SU-DHL-6 (cell line): ENCODE data around the gene LETM1.

Experiments used
- H2AFZ ChIP-seq: fragments of 200-600 bp; sonication (generic); 2 replicates; pipeline ENCODE4 v1.6.1; 2014; ENCODE audit warnings: low read depth, mild to moderate bottlenecking, moderate library complexity, mixed read lengths, antibody characterized with exemption, low read length; ENCODE audit not compliant: severe bottlenecking
- H3F3A ChIP-seq: fragments of 200-600 bp; shearing (Covaris generic); 2 replicates; pipeline ENCODE4 v1.6.0; 2016; ENCODE audit warnings: antibody characterized with exemption, mild to moderate bottlenecking; ENCODE audit not compliant: insufficient read depth
- H3K27ac ChIP-seq: fragments of 200-600 bp; sonication (generic); 2 replicates; pipeline ENCODE4 v1.5.1; 2016; ENCODE audit warnings: low read depth, mild to moderate bottlenecking, low read length, moderate library complexity, mixed read lengths
- H3K27me3 ChIP-seq: fragments of 200-600 bp; sonication (generic), shearing (Covaris generic); 2 replicates; pipeline ENCODE4 v1.6.0; 2014; ENCODE audit warnings: mild to moderate bottlenecking, low read length
- H3K36me3 ChIP-seq: fragments of 200-600 bp; sonication (generic); 2 replicates; pipeline ENCODE4 v1.6.1; 2014; ENCODE audit warnings: mild to moderate bottlenecking, low read length, mixed read lengths
- H3K4me2 ChIP-seq: fragments of 300-600, 200-600 bp; shearing (Covaris generic), sonication (generic); 2 replicates; pipeline ENCODE4 v1.6.0; 2014; ENCODE audit warnings: low read length, low read depth, mild to moderate bottlenecking; ENCODE audit not compliant: poor library complexity, severe bottlenecking
- H3K4me3 ChIP-seq: fragments of 200-600 bp; sonication (generic); 2 replicates; pipeline ENCODE4 v1.5.1; 2014; ENCODE audit warnings: antibody characterized with exemption, low read length, mild to moderate bottlenecking, mixed read lengths; ENCODE audit not compliant: insufficient read depth, poor library complexity, severe bottlenecking
- H3K79me2 ChIP-seq: fragments of 200-600 bp; sonication (generic); 2 replicates; pipeline ENCODE4 v1.6.1; 2014; ENCODE audit warnings: mild to moderate bottlenecking, low read length, moderate library complexity; ENCODE audit not compliant: insufficient read depth
- H3K9ac ChIP-seq: fragments of 200-600 bp; sonication (generic); 2 replicates; pipeline ENCODE4 v1.7.0; 2014; ENCODE audit warnings: mild to moderate bottlenecking, low read length
- H3K9me2 ChIP-seq: fragments of 200-600 bp; sonication (generic); replicated peaks from 2 replicates; pipeline ENCODE4 v1.6.1; 2014; ENCODE audit warnings: low read length; ENCODE audit not compliant: insufficient read depth
- H3K9me3 ChIP-seq: fragments of 200-600 bp; sonication (generic); 2 replicates; pipeline ENCODE4 v1.6.1; 2014; ENCODE audit warnings: low read length, mixed read lengths; ENCODE audit not compliant: insufficient read depth
- H4K20me1 ChIP-seq: fragments of 200-600 bp; sonication (generic); 2 replicates; pipeline ENCODE4 v1.6.1; 2014; ENCODE audit warnings: low read depth, mild to moderate bottlenecking, antibody characterized with exemption, low read length, moderate library complexity, mixed read lengths
- CTCF ChIP-seq: fragments of 200-600 bp; sonication (generic); IDR thresholded peaks from one replicate; pipeline ENCODE4 v1.5.1; 2017; ENCODE audit warnings: antibody characterized with exemption, mild to moderate bottlenecking, low read length, moderate library complexity; ENCODE audit not compliant: insufficient read depth, poor library complexity, severe bottlenecking
- EZH2phosphoT487 ChIP-seq: fragments of 200-600 bp; sonication (generic), shearing (Covaris generic); conservative IDR thresholded peaks from 2 replicates; pipeline ENCODE4 v1.6.1; 2018; ENCODE audit warnings: mild to moderate bottlenecking, antibody characterized with exemption, low read length, moderate library complexity, mixed read lengths

The LETM1 gene

GRCh38 chr4:1896658-1896991 is 40.7 kb upstream of the LETM1 start:
- Histone ChIP-seq H3K27ac (no peak overlapping the region), H2AFZ (no peak overlapping the region), H3K9me2 (no peaks in the 10 kb centered on the region), H3K4me2 (no peak overlapping the region), H3K9ac (no peak overlapping the region), H3K27me3 (no peaks in the 10 kb centered on the region), H3K36me3 (peaks cover 22% of the 10 kb centered on the region), H4K20me1 (peaks cover 40% of the 10 kb centered on the region), H3K9me3 (no peaks in the 10 kb centered on the region), H3F3A (peaks cover 16% of the 10 kb centered on the region), H3K79me2 (peaks cover 97% of the 10 kb centered on the region), H3K4me3 (no peak overlapping the region)
- TF ChIP-seq CTCF (no peak), EZH2phosphoT487 (no peak)

GRCh38 chr4:1895971-1896657 is 40.2 kb upstream of the LETM1 start:
- no peak overlapping the region for H3K4me3 ChIP-seq
- no peak overlapping the region for H2AFZ ChIP-seq
- H3K36me3 ChIP-seq, result peaks cover 17% of the 10 kb centered on the region
- no peak overlapping the region for H3K4me2 ChIP-seq
- no peaks in the 10 kb centered on the region for H3K9me2 ChIP-seq
- H3K9ac ChIP-seq, result no peak overlapping the region
- no peak overlapping the region for H3K27ac ChIP-seq
- H3K9me3 ChIP-seq, result no peaks in the 10 kb centered on the region
- TF ChIP-seq EZH2phosphoT487 (no peak), CTCF (no peak)
- peaks cover 16% of the 10 kb centered on the region for H3F3A ChIP-seq
- peaks cover 38% of the 10 kb centered on the region for H4K20me1 ChIP-seq
- peaks cover 97% of the 10 kb centered on the region for H3K79me2 ChIP-seq
- H3K27me3 ChIP-seq, result no peaks in the 10 kb centered on the region

- H3K27me3 ChIP-seq, result no peaks in the 10 kb centered on the region
- H3K27ac ChIP-seq, result no peak overlapping the region
- peaks cover 42% of the 10 kb centered on the region for H4K20me1 ChIP-seq
- no peak overlapping the region for H3K4me2 ChIP-seq
- 0 out of 2 replicates have a peak, but pooled peaks cover 4% of the 10 kb centered on the region for H3K36me3 ChIP-seq
- H3K9me2 ChIP-seq, result no peaks in the 10 kb centered on the region
- H3K9me3 ChIP-seq, result no peaks in the 10 kb centered on the region
- H3K9ac ChIP-seq, result no peak overlapping the region
- 0 out of 2 replicates have a peak, but pooled peaks cover 10% of the 10 kb centered on the region for H3F3A ChIP-seq
- TF ChIP-seq EZH2phosphoT487 (no peak), CTCF (no peak)
- H3K4me3 ChIP-seq, result no peak overlapping the region
- H3K79me2 ChIP-seq, result peaks cover 100% of the 10 kb centered on the region
- H2AFZ ChIP-seq, result no peak overlapping the region
Observed at GRCh38 chr4:1890979-1891570, 35.1 kb upstream of the LETM1 start.
